H1 (cell line): ENCODE results near the gene IL5. TPM values are rescaled to one million over a fixed set of nuclear protein-coding genes. Genes with fewer than 3 reads are reported as not detected.

Source experiments
- CTCF ChIA-PET: fragments of 300-600 bp; sonication (Branson Sonifier 250); formaldehyde crosslinking; loops from one replicate; lab custom pipeline; 2021; ENCODE audit not compliant: partially characterized antibody; lab: Charles Lee
- POLR2A ChIA-PET: fragments of 300-600 bp; sonication (Branson Sonifier 250); formaldehyde crosslinking; loops from one replicate; lab custom pipeline; 2021; ENCODE audit warnings: inconsistent platforms; ENCODE audit not compliant: partially characterized antibody; lab: Charles Lee
- DNase-seq, 2 experiments: peaks; one replicate each; pipeline versions ENCODE4 v3.0.0 to v3.0.0-alpha.2; 2010 to 2022; ENCODE audit warnings: low spot score in 2 of 2, low read depth in 1 of 2, mixed read lengths in 1 of 2
- FAIRE-seq: peaks from 2 replicates; lab custom pipeline; 2011; peaks lifted over from hg19 to GRCh38; lab: Jason Lieb, UNC
- H2AFZ ChIP-seq: 2 replicates; pipeline ENCODE4 v1.8.1; 2012; ENCODE audit warnings: low read length, inconsistent platforms
- H2AK5ac ChIP-seq: 2 replicates; pipeline ENCODE4 v1.6.1; 2013; ENCODE audit warnings: low read depth, low read length
- H2BK120ac ChIP-seq: replicated peaks from 2 replicates; pipeline ENCODE3; 2013; ENCODE audit warnings: low read depth, low read length, inconsistent platforms
- H2BK12ac ChIP-seq: 2 replicates; pipeline ENCODE4 v1.6.1; 2013; ENCODE audit warnings: low read depth, low read length
- H2BK15ac ChIP-seq: 2 replicates; pipeline ENCODE4 v1.6.1; 2013; ENCODE audit warnings: low read length
- H2BK20ac ChIP-seq: 2 replicates; pipeline ENCODE4 v1.6.1; 2013; ENCODE audit warnings: low read length
- H2BK5ac ChIP-seq: 2 replicates; pipeline ENCODE4 v1.6.1; 2013; ENCODE audit warnings: low read depth, low read length
- H3K14ac ChIP-seq: 2 replicates; pipeline ENCODE4 v1.6.1; 2013; ENCODE audit warnings: inconsistent platforms; ENCODE audit not compliant: insufficient read length
- H3K18ac ChIP-seq: 2 replicates; pipeline ENCODE4 v1.6.1; 2013; ENCODE audit warnings: low read length; ENCODE audit errors: extremely low read depth
- H3K23ac ChIP-seq: 2 replicates; pipeline ENCODE4 v1.6.1; 2013; ENCODE audit warnings: inconsistent platforms; ENCODE audit not compliant: insufficient read length
- H3K23me2 ChIP-seq: 2 replicates; pipeline ENCODE4 v1.6.1; 2013; ENCODE audit warnings: low read depth, low read length
- H3K27ac ChIP-seq: 2 replicates; pipeline ENCODE4 v1.6.1; 2011; ENCODE audit warnings: low read depth, low read length, inconsistent platforms
- H3K27me3 ChIP-seq, 4 experiments: replicated peaks in 1 of 4; 1 replicate in 1 of 4; 2 replicates in 3 of 4; pipeline versions ENCODE4 v1.6.1 to v1.8.1; 2011 to 2013; ENCODE audit warnings: low read length in 3 of 4, mild to moderate bottlenecking in 3 of 4, inconsistent platforms in 2 of 4, mixed read lengths in 2 of 4, moderate library complexity in 1 of 4; ENCODE audit not compliant: control insufficient read depth in 3 of 4, insufficient read depth in 3 of 4; ENCODE audit errors: extremely low read depth in 1 of 4
- H3K36me3 ChIP-seq, 4 experiments: 2 replicates each; pipeline versions ENCODE4 v1.6.1 to v1.8.1; 2011 to 2013; ENCODE audit warnings: mild to moderate bottlenecking in 4 of 4, low read length in 3 of 4, moderate library complexity in 2 of 4, control low read depth in 1 of 4, inconsistent platforms in 1 of 4; ENCODE audit not compliant: insufficient read depth in 4 of 4, control insufficient read depth in 2 of 4
- H3K4ac ChIP-seq: replicated peaks from 2 replicates; pipeline ENCODE3; 2013; ENCODE audit warnings: low read length, low read depth, mixed read lengths, inconsistent platforms; ENCODE audit not compliant: insufficient read length
- H3K4me1 ChIP-seq, 4 experiments: replicated peaks in 1 of 4; 1 replicate in 1 of 4; 2 replicates in 3 of 4; pipeline versions ENCODE4 v1.6.1 to v1.8.1; 2011 to 2013; ENCODE audit warnings: low read length in 3 of 4, inconsistent platforms in 2 of 4, mixed read lengths in 1 of 4; ENCODE audit not compliant: insufficient read depth in 4 of 4, control insufficient read depth in 3 of 4
- H3K4me2 ChIP-seq, 2 experiments: 2 replicates each; pipeline versions ENCODE4 v1.6.1 to v1.8.1; 2011 to 2013; ENCODE audit warnings: low read depth in 2 of 2, low read length in 2 of 2, control low read depth in 1 of 2, inconsistent platforms in 1 of 2, mild to moderate bottlenecking in 1 of 2; ENCODE audit not compliant: insufficient read depth in 1 of 2
- H3K4me3 ChIP-seq, 4 experiments: fragments of 200-600, 300-600 bp in 1 of 4; sonication (generic), shearing (Covaris generic), sonication (Bioruptor Twin) in 1 of 4; 2 replicates each; pipeline versions ENCODE4 v1.5.1 to v1.8.1; 2011 to 2016; ENCODE audit warnings: low read length in 4 of 4, low read depth in 3 of 4, control low read depth in 2 of 4, inconsistent platforms in 2 of 4, mild to moderate bottlenecking in 2 of 4, mixed read lengths in 1 of 4, moderate library complexity in 1 of 4; ENCODE audit not compliant: insufficient read depth in 2 of 4; ENCODE audit errors: extremely low read depth in 1 of 4
- H3K56ac ChIP-seq: replicated peaks from 2 replicates; pipeline ENCODE3; 2013; ENCODE audit warnings: low read depth, mild to moderate bottlenecking, mixed read lengths, low read length, inconsistent platforms; ENCODE audit not compliant: insufficient read length
- H3K79me1 ChIP-seq: 2 replicates; pipeline ENCODE4 v1.6.1; 2013; ENCODE audit warnings: low read depth, low read length, control low read depth
- H3K79me2 ChIP-seq, 2 experiments: 2 replicates each; pipeline versions ENCODE4 v1.6.1 to v1.8.1; 2012 to 2013; ENCODE audit warnings: low read length in 2 of 2, mild to moderate bottlenecking in 2 of 2, inconsistent platforms in 1 of 2; ENCODE audit not compliant: insufficient read depth in 2 of 2, control insufficient read depth in 1 of 2
- H3K9ac ChIP-seq, 4 experiments: replicated peaks in 1 of 4; 1 replicate in 1 of 4; 2 replicates in 3 of 4; pipeline versions ENCODE4 v1.6.1 to v1.8.1; 2011 to 2013; ENCODE audit warnings: low read depth in 3 of 4, low read length in 3 of 4, control low read depth in 2 of 4, mild to moderate bottlenecking in 2 of 4, moderate library complexity in 2 of 4, inconsistent platforms in 1 of 4; ENCODE audit errors: extremely low read depth in 1 of 4
- H3K9me3 ChIP-seq, 2 experiments: 2 replicates each; pipeline versions ENCODE4 v1.6.1 to v1.8.1; 2012 to 2013; ENCODE audit warnings: mild to moderate bottlenecking in 2 of 2, moderate library complexity in 2 of 2, control low read depth in 1 of 2, inconsistent platforms in 1 of 2, low read depth in 1 of 2, low read length in 1 of 2, mixed read lengths in 1 of 2; ENCODE audit not compliant: insufficient read depth in 2 of 2
- H4K20me1 ChIP-seq, 2 experiments: replicated peaks in 1 of 2; 2 replicates each; pipeline versions ENCODE3 to v1.8.1; 2011 to 2013; ENCODE audit warnings: inconsistent platforms in 2 of 2, low read length in 2 of 2, mild to moderate bottlenecking in 1 of 2; ENCODE audit not compliant: insufficient read depth in 2 of 2, control insufficient read depth in 1 of 2
- H4K5ac ChIP-seq: 2 replicates; pipeline ENCODE4 v1.6.1; 2013; ENCODE audit warnings: low read length, low read depth, mixed read lengths, inconsistent platforms; ENCODE audit not compliant: insufficient read length
- H4K8ac ChIP-seq: 2 replicates; pipeline ENCODE4 v1.8.0; 2013; ENCODE audit warnings: mild to moderate bottlenecking, moderate library complexity, low read length, inconsistent platforms; ENCODE audit not compliant: insufficient read depth; ENCODE audit errors: extremely low read depth
- H4K91ac ChIP-seq: replicated peaks from 2 replicates; pipeline ENCODE3; 2013; ENCODE audit warnings: low read length, mixed read lengths, inconsistent platforms; ENCODE audit not compliant: insufficient read length
- BRCA1 ChIP-seq: IDR thresholded peaks from 2 replicates; pipeline ENCODE4 v1.6.1; 2012; ENCODE audit warnings: low read depth, low read length, improper control_type of control experiment
- SAP30 ChIP-seq: fragments of 300-600 bp; sonication (generic); IDR thresholded peaks from 2 replicates; pipeline ENCODE4 v1.7.1; 2012; ENCODE audit warnings: low read length, moderate library complexity, mild to moderate bottlenecking, inconsistent platforms; ENCODE audit not compliant: insufficient read depth, insufficient replicate concordance
- SRF ChIP-seq: IDR thresholded peaks from 2 replicates; pipeline ENCODE4 v1.6.1; 2011; ENCODE audit warnings: mild to moderate bottlenecking, low read depth, low read length, moderate library complexity
- WGBS, 2 experiments: shearing (Covaris generic) in 1 of 2; methylation state at CpG; one replicate each; pipeline versions ENCODE4 v1.1.6 to v1.1.7; 2013 to 2015; ENCODE audit warnings: low lambda C conversion rate in 2 of 2, mixed read lengths in 2 of 2, inconsistent platforms in 1 of 2, low coverage in 1 of 2, missing lambda C conversion rate in 1 of 2; ENCODE audit not compliant: insufficient replicate concordance in 2 of 2, insufficient coverage in 1 of 2, insufficient read length in 1 of 2; ENCODE audit errors: extremely low coverage in 1 of 2, missing lambda C conversion rate in 1 of 2; 5-methylcytosine and 5-hydroxymethylcytosine counted together
- polyA plus RNA-seq, 7 experiments: library from polyadenylated mRNA; depleted of rRNA in 3 of 7; stranded (reverse) in 5 of 7; unstranded in 2 of 7; fragments of >200 nt in 5 of 7; fragments of 200-250 nt in 2 of 7; gene quantifications; 1 replicate in 5 of 7; 2 replicates in 1 of 7; 4 replicates in 1 of 7; pipeline versions ENCODE4 v1.2.1 to v1.2.3, GENCODE V29; 2011 to 2013; ENCODE audit warnings: missing spikeins in 2 of 7, mixed read lengths in 2 of 7
- total RNA-seq: library from RNA; stranded (reverse); fragmentation: NEBNext Ultra II Directional; extraction: Animal tissue kit (Norgen Biotek cat#: 25700); gene quantifications from 2 replicates; pipeline ENCODE4 v1.2.1, GENCODE V29; 2021

The IL5 gene
- total and polyA plus RNA-seq, 2 of the 8 experiments (the other 6 are each of a cell fraction or from before 2014, with no cell fraction given): not detected

- no peak overlapping the region for H4K91ac ChIP-seq
- peaks cover 5 to 8% of the 10 kb centered on the region in 2 experiments; a peak in 3 of 4 replicates for H3K9me3 ChIP-seq
- H3K79me1 ChIP-seq: no peaks in the 10 kb centered on the region
- no peak overlapping the region for H3K4ac ChIP-seq
- no peak overlapping the region for H2BK12ac ChIP-seq
- peaks cover 0 to 39% (median 14%) of the 10 kb centered on the region in 4 experiments; a peak in 4 of 8 replicates for H3K36me3 ChIP-seq
- TF ChIP-seq BRCA1: no peak
- TF ChIP-seq SRF: no peak
- TF ChIP-seq SAP30: no peak
- TF ChIP-seq, all 59 proteins: peak for 0
- Histone ChIP-seq H3K27ac (no peak overlapping the region), H3K14ac (no peak overlapping the region), H3K9ac (no peak overlapping the region), H3K4me1 (peaks cover 0 to 2% (median 0%) of the 10 kb centered on the region in 4 experiments; a peak in 3 of 7 replicates), H4K5ac (no peak overlapping the region), H4K20me1 (no peaks in the 10 kb centered on the region), H3K4me2 (no peak overlapping the region), H3K18ac (no peak overlapping the region), H2BK15ac (no peak overlapping the region), H4K8ac (no peak overlapping the region), H3K23ac (no peak overlapping the region), H2AFZ (no peak overlapping the region), H3K56ac (no peak overlapping the region), H3K27me3 (no peaks in the 10 kb centered on the region), H2BK5ac (no peak overlapping the region), H2BK120ac (no peak overlapping the region), H2BK20ac (no peak overlapping the region), H3K79me2 (peaks cover 0 to 11% of the 10 kb centered on the region in 2 experiments; a peak in 2 of 4 replicates), H3K23me2 (peaks cover 9% of the 10 kb centered on the region), H3K4me3 (no peak overlapping the region), H2AK5ac (no peak overlapping the region)
- 85% methylated on average over 2 of the region's 2 CpGs; no CpG with 5 or more reads in 1 of the 2 experiments for WGBS, 2 experiments
- DNase-seq (no peak), FAIRE-seq (peak; percentile 13)
- POLR2A ChIA-PET: interaction anchor here (0.6 kb wide), 1 partner anchor 1975 kb away, joined by 3 read pairs; no protein-coding TSS in a partner anchor
- CTCF ChIA-PET: interaction anchor here (0.6 to 1.1 kb wide), 3 partner anchors 103 to 297 kb away, joined by 3 to 5 read pairs (median 4); no protein-coding TSS in a partner anchor
These were observed 16.2 kb upstream of the IL5 start for GRCh38 chr5:132559383-132560060.
